GM20431 (cell line): ENCODE measurements around the gene CACNG4.
"Not testable (repeated sequence)": the region's sequence is repeated elsewhere in the genome, so short reads cannot be mapped to it uniquely, and the experiment has no call there.

Experiments used
- in situ Hi-C: fragments of 300-500 bp; cut with MseI, MboI; formaldehyde crosslinking; loops from one replicate; pipeline ENCODE4 v1.15.0; 2020; ENCODE audit warnings: low sequenced_read_pairs; ENCODE audit not compliant: unreplicated experiment

Gene CACNG4

GRCh38 chr17:66957951-66958579 is 6.4 kb upstream of the CACNG4 start:
- in situ Hi-C loops = no loop called here

- in situ Hi-C loops = no loop called here
Observed at GRCh38 chr17:66959641-66960375, 4.7 kb upstream of the CACNG4 start.

GRCh38 chr17:66960613-66961012 is 3.9 kb upstream of the CACNG4 start:
- in situ Hi-C loops = no loop called here

- in situ Hi-C loops = no loop called here
Observed at GRCh38 chr17:66963521-66963908, 992 bp upstream of the CACNG4 start.

- in situ Hi-C loops = no loop called here
Observed at GRCh38 chr17:66964930-66965800, 658 bp downstream of the CACNG4 start.

- in situ Hi-C loops = no loop called here
Observed at GRCh38 chr17:66965801-66966262, 1.3 kb downstream of the CACNG4 start.

GRCh38 chr17:66966298-66966697 is 1.8 kb downstream of the CACNG4 start:
- in situ Hi-C loops = no loop called here

- in situ Hi-C loops = no loop called here
Observed at GRCh38 chr17:66966704-66967418, 2.4 kb downstream of the CACNG4 start.

GRCh38 chr17:66967837-66968543 is 3.5 kb downstream of the CACNG4 start:
- in situ Hi-C loops = no loop called here

- in situ Hi-C loops = no loop called here
Observed at GRCh38 chr17:66968916-66969315, 4.4 kb downstream of the CACNG4 start.

GRCh38 chr17:66970140-66970539 is 5.6 kb downstream of the CACNG4 start:
- in situ Hi-C loops = no loop called here

GRCh38 chr17:66970797-66971196 is 6.3 kb downstream of the CACNG4 start:
- in situ Hi-C loops = no loop called here

GRCh38 chr17:66971264-66971663 is 6.8 kb downstream of the CACNG4 start:
- in situ Hi-C loops = no loop called here

GRCh38 chr17:66971730-66972441 is 7.4 kb downstream of the CACNG4 start:
- in situ Hi-C loops = no loop called here

- in situ Hi-C loops = not testable (repeated sequence)
Observed at GRCh38 chr17:66972442-66972830, 7.9 kb downstream of the CACNG4 start.

GRCh38 chr17:66975188-66975587 is 10.7 kb downstream of the CACNG4 start:
- in situ Hi-C loops = no loop called here

GRCh38 chr17:66975614-66976378 is 11.3 kb downstream of the CACNG4 start:
- in situ Hi-C loops = no loop called here

GRCh38 chr17:66976379-66976663 is 11.8 kb downstream of the CACNG4 start:
- in situ Hi-C loops = no loop called here
